Thymus (tissue), 11 donors: Measurements from ENCODE around the gene PRKCQ. TPM values are rescaled to one million over a fixed set of nuclear protein-coding genes. Genes with fewer than 3 reads are reported as not detected.

Experiments
- DNase-seq, 9 donors: peaks; one replicate each; pipeline ENCODE4 v3.0.0-alpha.2; 2013; ENCODE audit warnings: low spot score in 9 of 9, low read depth in 6 of 9, missing footprints in 1 of 9
- H3K27ac ChIP-seq, 2 donors: one replicate each; pipeline ENCODE4 v1.5.1; 2013; ENCODE audit warnings: control low read depth in 1 of 2, low read depth in 1 of 2, low read length in 1 of 2, mild to moderate bottlenecking in 1 of 2, moderate library complexity in 1 of 2
- H3K27me3 ChIP-seq, 2 donors: one replicate each; pipeline ENCODE4 v1.5.1; 2013; ENCODE audit warnings: low read length in 1 of 2; ENCODE audit not compliant: control insufficient read depth in 2 of 2, insufficient read depth in 1 of 2
- H3K36me3 ChIP-seq, 2 donors: one replicate each; pipeline ENCODE4 v1.5.1; 2013; ENCODE audit warnings: low read length in 1 of 2, mild to moderate bottlenecking in 1 of 2, moderate library complexity in 1 of 2; ENCODE audit not compliant: control insufficient read depth in 2 of 2, insufficient read depth in 2 of 2
- H3K4me1 ChIP-seq, 2 donors: one replicate each; pipeline ENCODE4 v1.5.1; 2013; ENCODE audit warnings: low read length in 2 of 2; ENCODE audit not compliant: control insufficient read depth in 2 of 2, insufficient read depth in 2 of 2
- H3K4me3 ChIP-seq, 2 donors: one replicate each; pipeline ENCODE4 v1.5.1; 2013; ENCODE audit warnings: low read length in 2 of 2, control low read depth in 1 of 2, mild to moderate bottlenecking in 1 of 2
- H3K9me3 ChIP-seq, 2 donors: one replicate each; pipeline ENCODE4 v1.5.1; 2013; ENCODE audit warnings: low read length in 1 of 2, mild to moderate bottlenecking in 1 of 2; ENCODE audit not compliant: control insufficient read depth in 2 of 2, insufficient read depth in 1 of 2
- WGBS: extraction: QIAGEN DNeasy Blood & Tissue Kit; methylation state at CpG from one replicate; pipeline ENCODE4 v1.1.7; 2013; 5-methylcytosine and 5-hydroxymethylcytosine counted together
- polyA plus RNA-seq: library from polyadenylated mRNA; stranded (reverse); fragments of 200-250 nt; gene quantifications from one replicate; pipeline ENCODE4 v1.2.3, GENCODE V29; 2013
- total RNA-seq: library from RNA; stranded (reverse); fragments of 120-200 nt; gene quantifications from one replicate; pipeline ENCODE4 v1.2.4, GENCODE V29; 2013
- donor health status: healthy.

The PRKCQ gene
- total and polyA plus RNA-seq, 2 donors, result 18.1 to 55.2 TPM

GRCh38 chr10:6491841-6492609, 88.1 kb downstream of the PRKCQ start:
- peaks cover 20 to 36% of the 10 kb centered on the region in 2 donors for H3K4me1 ChIP-seq
- H3K36me3 ChIP-seq, result peaks cover 69 to 93% of the 10 kb centered on the region in 2 donors
- no peak for DNase-seq
- H3K9me3 ChIP-seq, result no peaks in the 10 kb centered on the region
- 92% methylated on average over 9 of the region's 9 CpGs for WGBS
- no peak overlapping the region for H3K27ac ChIP-seq
- no peak overlapping the region for H3K4me3 ChIP-seq
- no peaks in the 10 kb centered on the region for H3K27me3 ChIP-seq

- Histone ChIP-seq H3K4me1 (peaks cover 19 to 35% of the 10 kb centered on the region in 2 donors), H3K27ac (no peak overlapping the region), H3K9me3 (no peaks in the 10 kb centered on the region), H3K36me3 (peaks cover 73 to 95% of the 10 kb centered on the region in 2 donors), H3K4me3 (no peak overlapping the region), H3K27me3 (no peaks in the 10 kb centered on the region)
- WGBS, result 45% methylated on average over 4 of the region's 4 CpGs
- peak in 1 of 9 donors; percentile 45 for DNase-seq
Measured at GRCh38 chr10:6490614-6491013, 89.5 kb downstream of the PRKCQ start.

- WGBS, result 97% methylated on average over 5 of the region's 5 CpGs
- H3K4me3 ChIP-seq, result no peak overlapping the region
- no peaks in the 10 kb centered on the region for H3K27me3 ChIP-seq
- peaks cover 13 to 23% of the 10 kb centered on the region in 2 donors for H3K4me1 ChIP-seq
- DNase-seq, result no peak
- peaks cover 77 to 96% of the 10 kb centered on the region in 2 donors for H3K36me3 ChIP-seq
- no peak overlapping the region for H3K27ac ChIP-seq
- H3K9me3 ChIP-seq, result no peaks in the 10 kb centered on the region
Measured at GRCh38 chr10:6487920-6488319, 92.2 kb downstream of the PRKCQ start.

- H3K27ac ChIP-seq, result no peak overlapping the region
- H3K36me3 ChIP-seq, result peaks cover 76 to 97% of the 10 kb centered on the region in 2 donors
- H3K9me3 ChIP-seq, result no peaks in the 10 kb centered on the region
- peaks cover 12 to 24% of the 10 kb centered on the region in 2 donors for H3K4me1 ChIP-seq
- H3K4me3 ChIP-seq, result no peak overlapping the region
- no peak for DNase-seq
- 72% methylated on average over 6 of the region's 6 CpGs for WGBS
- no peaks in the 10 kb centered on the region for H3K27me3 ChIP-seq
Measured at GRCh38 chr10:6486309-6486708, 93.8 kb downstream of the PRKCQ start.

- Histone ChIP-seq H3K4me1 (peaks cover 6 to 14% of the 10 kb centered on the region in 2 donors), H3K27me3 (no peaks in the 10 kb centered on the region), H3K27ac (peak overlapping the region in 1 of 2 donors; percentile 1), H3K9me3 (no peaks in the 10 kb centered on the region), H3K36me3 (peaks cover 67 to 97% of the 10 kb centered on the region in 2 donors), H3K4me3 (no peak overlapping the region)
- WGBS, result 83% methylated on average over 9 of the region's 9 CpGs
- peak in 1 of 9 donors; percentile 57 for DNase-seq
Measured at GRCh38 chr10:6482737-6483357, 97.2 kb downstream of the PRKCQ start.

- Histone ChIP-seq H3K4me1 (peaks cover 11 to 23% of the 10 kb centered on the region in 2 donors), H3K9me3 (no peaks in the 10 kb centered on the region), H3K27ac (no peak overlapping the region), H3K4me3 (no peak overlapping the region), H3K27me3 (no peaks in the 10 kb centered on the region), H3K36me3 (peaks cover 44 to 79% of the 10 kb centered on the region in 2 donors)
- WGBS, result 99% methylated on average over 8 of the region's 8 CpGs
- DNase-seq, result no peak
Measured at GRCh38 chr10:6478722-6479121, 101.4 kb downstream of the PRKCQ start.

- Histone ChIP-seq H3K36me3 (peaks cover 28 to 62% of the 10 kb centered on the region in 2 donors), H3K4me1 (peaks cover 13 to 25% of the 10 kb centered on the region in 2 donors), H3K9me3 (no peaks in the 10 kb centered on the region), H3K27me3 (no peaks in the 10 kb centered on the region), H3K27ac (no peak overlapping the region), H3K4me3 (no peak overlapping the region)
- DNase-seq, result no peak
- 94% methylated on average over 2 of the region's 2 CpGs for WGBS
Measured at GRCh38 chr10:6476989-6477388, 103.1 kb downstream of the PRKCQ start.

- Histone ChIP-seq H3K4me1 (peaks cover 13 to 25% of the 10 kb centered on the region in 2 donors), H3K27ac (peak overlapping the region; percentile 40 to 87), H3K27me3 (no peaks in the 10 kb centered on the region), H3K9me3 (no peaks in the 10 kb centered on the region), H3K36me3 (peaks cover 35 to 57% of the 10 kb centered on the region in 2 donors), H3K4me3 (no peak overlapping the region)
- 83% methylated on average over 5 of the region's 5 CpGs for WGBS
- no peak for DNase-seq
Measured at GRCh38 chr10:6474871-6475270, 105.2 kb downstream of the PRKCQ start.

GRCh38 chr10:6473901-6474370, 106.1 kb downstream of the PRKCQ start:
- H3K9me3 ChIP-seq, result no peaks in the 10 kb centered on the region
- H3K27ac ChIP-seq, result peak overlapping the region; percentile 86 to 87
- no peaks in the 10 kb centered on the region for H3K27me3 ChIP-seq
- DNase-seq, result peak; percentile 23 to 86 (median 64)
- H3K4me3 ChIP-seq, result peak overlapping the region; percentile 30 to 45
- 4% methylated on average over 6 of the region's 6 CpGs for WGBS
- H3K4me1 ChIP-seq, result peaks cover 13 to 25% of the 10 kb centered on the region in 2 donors
- peaks cover 31 to 53% of the 10 kb centered on the region in 2 donors for H3K36me3 ChIP-seq
